ENCODE data around the gene TLCD3A. TPM values are rescaled to one million over a fixed set of nuclear protein-coding genes. Genes with fewer than 3 reads are reported as not detected.

The TLCD3A gene
- total and polyA plus RNA-seq, 10 of the 15 experiments (the other 5 are each of a cell fraction or from before 2014, with no cell fraction given), result 2.9 to 29.7 (median 17.8) TPM

DNA sequence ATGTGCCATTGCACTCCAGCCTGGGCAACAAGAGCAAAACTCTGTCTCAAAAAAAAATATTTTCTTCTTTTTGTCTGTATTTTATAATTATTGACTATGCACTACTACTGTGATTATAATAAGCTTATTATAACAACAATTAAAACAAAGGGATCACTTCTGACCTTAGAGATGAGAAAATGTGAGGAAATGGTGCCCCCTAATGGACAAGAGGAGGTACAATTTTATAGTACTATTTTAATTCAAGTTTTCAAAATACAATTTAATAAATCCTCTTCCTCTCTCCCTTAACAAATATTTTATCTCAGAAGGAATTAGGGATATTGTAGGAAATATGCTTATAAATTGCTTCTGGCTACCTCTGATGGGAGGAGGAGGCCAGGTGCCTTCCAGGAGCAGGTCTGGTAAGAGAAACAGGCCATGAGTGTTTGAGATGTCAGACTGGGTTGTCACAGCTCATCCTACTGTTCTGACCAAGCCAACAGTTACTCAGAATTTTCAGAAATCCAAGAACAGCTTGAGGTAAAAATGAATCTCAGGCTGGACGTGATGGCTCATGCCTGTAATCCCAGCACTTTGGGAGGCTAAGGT lies 31.8 kb upstream of the TLCD3A start:
- Histone ChIP-seq H3K4me1 (ENCODE audit: control insufficient read depth, insufficient read depth, low read length) (no peaks in the 10 kb centered on the region), H4K20me1 (ENCODE audit: control insufficient read depth, insufficient read depth) (no peaks in the 10 kb centered on the region), H3K9me3 (replicated peaks; ENCODE audit: control insufficient read depth, insufficient read depth, low read length) (no peaks in the 10 kb centered on the region), H2AFZ (ENCODE audit: control insufficient read depth, low read depth, low read length) (no peak overlapping the region), H3K79me2 (ENCODE audit: control insufficient read depth, insufficient read depth, low read length) (no peaks in the 10 kb centered on the region), H3K4me3 (no peak overlapping the region), H3K36me3 (ENCODE audit: control insufficient read depth in 2 of 2, insufficient read depth in 2 of 2, low read length in 1 of 2) (peaks cover 6 to 11% of the 10 kb centered on the region in 2 experiments), H3K27me3 (replicated peaks in 1 of 2; ENCODE audit: control insufficient read depth in 2 of 2, insufficient read depth in 2 of 2, low read length in 1 of 2) (no peaks in the 10 kb centered on the region), H3K27ac (ENCODE audit: control insufficient read depth, insufficient read depth) (no peak overlapping the region), H3K9ac (ENCODE audit: control insufficient read depth, insufficient read depth, low read length) (no peak overlapping the region), H3K4me2 (ENCODE audit: control insufficient read depth, insufficient read depth) (no peak overlapping the region)
- POLR2A ChIA-PET, result interaction anchor here (1.6 to 3.1 kb wide), 2 partner anchors 285 to 289 kb away, joined by 8 to 11 read pairs; no protein-coding TSS in a partner anchor
- SMC1A ChIA-PET (ENCODE audit: uncharacterized antibody, unreplicated experiment), result interaction anchor here (0.7 to 6.4 kb wide), 14 partner anchors 9 to 551 kb away, joined by 3 to 99 read pairs (median 3); partner anchors contain the start of genes GLOD4 and MRM3
- no peak for TF ChIP-seq DPF2 (IDR thresholded peaks at IDR 0.05)
- TF ChIP-seq RCOR1 (conservative IDR thresholded peaks at IDR 0.05; ENCODE audit: low read depth, low read length), result no peak
- TF ChIP-seq YBX1 (IDR thresholded peaks at IDR 0.05), result no peak
- no peak for TF ChIP-seq SMAD5 (IDR thresholded peaks at IDR 0.05; ENCODE audit: low read depth)
- no peak for TF ChIP-seq PAX8 (IDR thresholded peaks at IDR 0.05)
- TF ChIP-seq RAD21 (IDR thresholded peaks at IDR 0.05; ENCODE audit: insufficient read depth, low read depth, low read length), result peak; percentile 67
- TF ChIP-seq, protein P1, sequence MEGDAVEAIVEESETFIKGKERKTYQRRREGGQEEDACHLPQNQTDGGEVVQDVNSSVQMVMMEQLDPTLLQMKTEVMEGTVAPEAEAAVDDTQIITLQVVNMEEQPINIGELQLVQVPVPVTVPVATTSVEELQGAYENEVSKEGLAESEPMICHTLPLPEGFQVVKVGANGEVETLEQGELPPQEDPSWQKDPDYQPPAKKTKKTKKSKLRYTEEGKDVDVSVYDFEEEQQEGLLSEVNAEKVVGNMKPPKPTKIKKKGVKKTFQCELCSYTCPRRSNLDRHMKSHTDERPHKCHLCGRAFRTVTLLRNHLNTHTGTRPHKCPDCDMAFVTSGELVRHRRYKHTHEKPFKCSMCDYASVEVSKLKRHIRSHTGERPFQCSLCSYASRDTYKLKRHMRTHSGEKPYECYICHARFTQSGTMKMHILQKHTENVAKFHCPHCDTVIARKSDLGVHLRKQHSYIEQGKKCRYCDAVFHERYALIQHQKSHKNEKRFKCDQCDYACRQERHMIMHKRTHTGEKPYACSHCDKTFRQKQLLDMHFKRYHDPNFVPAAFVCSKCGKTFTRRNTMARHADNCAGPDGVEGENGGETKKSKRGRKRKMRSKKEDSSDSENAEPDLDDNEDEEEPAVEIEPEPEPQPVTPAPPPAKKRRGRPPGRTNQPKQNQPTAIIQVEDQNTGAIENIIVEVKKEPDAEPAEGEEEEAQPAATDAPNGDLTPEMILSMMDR (IDR thresholded peaks at IDR 0.05 in 2 of 3, conservative IDR thresholded peaks at IDR 0.05 in 1 of 3; ENCODE audit: control insufficient read depth in 2 of 3, extremely low read depth in 1 of 3, insufficient read depth in 1 of 3, low read depth in 3 of 3, low read length in 3 of 3), result peak; percentile 37 to 64 (median 43); a peak in 5 of 6 replicates
- TF ChIP-seq CEBPB (IDR thresholded peaks at IDR 0.05; ENCODE audit: borderline replicate concordance in 1 of 2, low read depth in 2 of 2, low read length in 2 of 2), result no peak
- peak; percentile 46; the same call in 1 of the 2 replicates for TF ChIP-seq SMC3 (IDR thresholded peaks at IDR 0.05; ENCODE audit: borderline replicate concordance, low read length)
- WGBS (ENCODE audit: insufficient coverage, insufficient replicate concordance, low lambda C conversion rate, missing lambda C conversion rate), result 0% methylated on average over 1 of the region's 1 CpG
- no TSS peak for BruUV-seq (replicated peaks)
- FAIRE-seq (no peak), ATAC-seq (peak; percentile 52), DNase-seq (ENCODE audit: low read depth, low spot score) (no peak)
- CTCF ChIA-PET, result interaction anchor here (0.6 to 9.6 kb wide), 40 partner anchors 8 to 392 kb away, joined by 3 to 210 read pairs (median 4); partner anchors contain the start of genes NXN and VPS53
- RAD21 ChIA-PET (ENCODE audit: unreplicated experiment), result interaction anchor here (0.6 to 9.9 kb wide), 10 partner anchors 13 to 299 kb away, joined by 3 to 104 read pairs (median 5); partner anchors contain the start of gene NXN
- in situ Hi-C loops (cut with MboI), result loop anchor here (5.0 kb wide), 1 partner anchor 288 kb away; a partner anchor contains a TSS
- intact Hi-C loops (cut with micrococcal nuclease; ENCODE audit: unreplicated experiment), result loop anchor here (1.0 to 5.0 kb wide), 2 partner anchors 288 to 538 kb away; no protein-coding TSS in a partner anchor
